NCI-H2107 treated with DMSO at 0.1 percent for 48 hours (cell line): Measurements from ENCODE around the gene LRGUK.
"Not testable (repeated sequence)": the region's sequence is repeated elsewhere in the genome, so short reads cannot be mapped to it uniquely, and the experiment has no call there.

Experiments used
- DNase-seq: peaks from one replicate; lab custom pipeline; 2025; ENCODE audit not compliant: unreplicated experiment; lab: John Stamatoyannopoulos, UW

Gene LRGUK

DNA sequence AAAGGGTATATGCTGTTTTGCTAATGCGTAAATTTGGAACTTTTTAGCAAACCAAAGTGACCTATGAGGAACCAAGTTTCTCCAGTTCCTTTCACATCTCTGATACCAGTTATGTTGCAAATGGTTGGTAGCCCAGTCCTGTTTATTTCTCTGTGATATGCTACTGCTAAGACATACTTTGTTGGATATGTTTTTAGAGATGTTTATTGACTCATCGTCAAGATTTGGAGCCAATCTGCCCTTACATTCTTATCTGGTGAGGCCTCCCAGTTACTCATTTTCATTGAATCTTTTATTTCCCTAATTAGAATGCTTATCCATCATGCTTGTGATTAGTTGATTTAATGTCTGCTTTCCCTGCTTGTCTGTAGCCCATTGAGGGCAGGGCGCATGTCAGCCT, 58.9 kb downstream of the LRGUK start:
- DNase-seq = no peak

DNA sequence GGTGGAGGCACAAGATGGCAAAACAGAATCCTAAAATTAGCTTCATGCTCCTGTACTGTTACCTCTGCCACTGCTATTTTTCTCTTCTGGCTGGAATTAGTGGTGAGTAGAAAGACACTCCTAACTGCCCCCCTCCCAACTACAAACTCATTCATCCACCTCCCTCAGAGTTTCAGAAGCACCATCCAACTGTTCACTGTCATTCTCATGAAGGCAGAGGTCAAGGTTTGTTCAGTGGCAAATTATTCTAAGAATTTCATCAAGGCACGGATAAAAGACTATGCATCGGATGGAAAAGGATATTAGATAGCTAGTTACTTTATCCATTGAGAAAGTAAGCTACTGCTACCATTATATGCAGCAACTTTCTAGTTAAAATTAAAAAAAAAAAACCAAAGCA, 59.7 kb downstream of the LRGUK start:
- DNase-seq = no peak

DNA sequence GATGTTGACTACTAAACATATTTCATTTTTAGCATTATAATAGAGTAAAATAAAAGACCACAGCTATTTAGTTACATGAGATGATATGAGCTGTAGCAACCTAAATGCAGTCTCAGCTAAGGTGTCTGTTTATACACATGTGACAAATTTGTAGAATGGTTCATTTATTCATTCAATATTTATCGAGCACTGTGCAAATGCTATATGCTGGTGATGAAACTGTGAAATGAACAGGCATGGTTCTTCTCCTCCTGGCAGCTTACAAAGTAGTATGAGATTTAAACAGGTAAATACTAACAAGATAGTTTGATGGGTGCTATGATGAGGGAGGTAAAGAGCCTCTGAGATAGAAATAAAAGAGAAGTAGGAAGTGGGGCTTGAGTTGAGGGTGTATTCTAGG, 60.8 kb downstream of the LRGUK start:
- DNase-seq = no peak

DNA sequence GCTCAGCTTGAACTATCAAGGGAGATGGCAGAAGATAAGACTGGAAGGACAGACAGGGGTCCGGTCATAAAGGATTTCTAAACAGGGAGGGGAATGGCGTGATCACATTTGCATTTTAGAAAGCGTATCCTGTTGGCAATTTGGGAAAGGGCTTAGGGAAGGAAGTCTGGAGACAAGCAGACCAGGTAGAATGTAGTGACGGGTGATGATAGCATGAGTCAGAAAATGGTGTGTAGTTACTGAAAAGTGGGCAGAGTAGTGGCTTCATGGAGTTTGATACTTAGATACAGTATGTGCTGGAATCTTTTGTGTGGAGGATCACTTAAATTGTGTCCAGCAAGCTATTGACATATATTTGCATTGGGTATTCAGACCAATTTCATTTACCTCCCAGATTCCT, 61.2 kb downstream of the LRGUK start:
- no peak for DNase-seq

DNA sequence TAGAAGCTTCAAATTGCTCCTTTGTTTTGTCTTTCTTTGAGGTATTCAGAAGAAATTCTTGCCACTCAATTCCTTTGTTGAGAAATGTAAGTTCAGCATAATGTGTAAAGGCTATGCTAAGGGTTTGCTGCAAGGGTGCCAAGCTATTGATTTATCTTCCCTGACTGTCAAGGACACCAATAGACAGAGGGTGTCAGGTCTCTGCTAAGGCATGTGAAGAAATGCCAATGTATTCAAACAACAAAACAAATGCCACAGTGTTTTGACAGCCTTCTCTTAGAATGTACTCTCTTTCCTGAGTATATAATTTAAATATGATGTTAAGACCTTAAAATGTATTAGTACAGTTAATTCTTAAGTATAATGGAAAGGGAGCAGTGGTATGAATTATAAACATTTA, 62.4 kb downstream of the LRGUK start:
- no peak for DNase-seq

DNA sequence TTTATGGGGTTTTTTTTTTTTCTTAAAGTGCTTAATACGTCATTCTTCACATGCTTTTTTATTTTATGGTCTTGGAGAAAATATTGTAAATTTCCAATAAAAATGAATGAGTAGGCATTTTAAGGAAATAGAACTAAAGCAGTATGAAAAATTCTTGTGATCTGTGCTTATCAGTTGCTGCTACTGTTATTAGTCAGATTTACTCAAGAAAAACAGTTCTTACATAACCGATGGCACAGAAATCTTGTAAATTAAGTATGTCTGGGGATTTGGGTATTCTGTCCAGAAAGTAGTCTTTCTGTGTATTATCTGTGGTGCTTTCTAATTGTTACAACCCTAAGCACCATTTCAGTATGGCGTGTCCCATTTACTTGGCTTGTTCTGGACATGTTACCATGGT, 64.7 kb downstream of the LRGUK start:
- no peak for DNase-seq

DNA sequence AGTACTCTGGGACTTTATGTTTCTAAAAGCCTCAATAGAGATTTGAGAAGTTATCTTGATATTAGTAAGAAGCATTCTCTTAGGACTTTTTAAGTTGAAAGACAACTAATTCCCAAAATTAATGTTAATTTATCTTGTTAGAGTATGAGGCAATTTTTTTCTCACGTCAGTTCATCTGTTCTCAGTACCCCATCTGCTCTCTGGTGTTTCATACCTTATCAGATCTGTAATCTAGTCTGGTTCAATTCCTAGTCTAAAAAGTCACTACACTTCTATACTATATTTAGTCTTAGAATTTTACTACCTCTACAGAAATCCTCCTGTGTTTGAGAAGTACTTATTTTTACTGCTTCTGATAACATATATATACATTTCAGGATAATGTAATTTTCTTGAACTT, 66.1 kb downstream of the LRGUK start:
- no peak for DNase-seq

DNA sequence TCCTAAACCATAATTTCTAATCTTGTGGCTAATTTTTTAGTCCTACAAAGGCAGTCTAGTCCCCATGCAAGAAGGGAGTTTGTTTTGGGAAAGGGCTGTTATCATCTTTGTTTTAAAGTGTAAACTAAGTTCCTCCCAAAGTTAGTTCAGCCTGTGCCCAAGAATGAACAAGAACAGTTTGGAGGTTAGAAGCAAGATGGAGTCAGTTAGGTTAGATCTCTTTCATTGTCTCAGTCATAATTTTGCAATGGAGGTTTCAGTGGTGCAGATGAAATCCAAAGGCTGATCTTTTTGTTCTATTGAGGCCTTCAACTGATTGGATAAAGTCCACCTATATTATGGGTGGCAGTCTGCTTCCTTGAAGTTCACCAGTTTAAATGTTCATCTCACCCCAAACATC, 68.1 kb downstream of the LRGUK start:
- no peak for DNase-seq

DNA sequence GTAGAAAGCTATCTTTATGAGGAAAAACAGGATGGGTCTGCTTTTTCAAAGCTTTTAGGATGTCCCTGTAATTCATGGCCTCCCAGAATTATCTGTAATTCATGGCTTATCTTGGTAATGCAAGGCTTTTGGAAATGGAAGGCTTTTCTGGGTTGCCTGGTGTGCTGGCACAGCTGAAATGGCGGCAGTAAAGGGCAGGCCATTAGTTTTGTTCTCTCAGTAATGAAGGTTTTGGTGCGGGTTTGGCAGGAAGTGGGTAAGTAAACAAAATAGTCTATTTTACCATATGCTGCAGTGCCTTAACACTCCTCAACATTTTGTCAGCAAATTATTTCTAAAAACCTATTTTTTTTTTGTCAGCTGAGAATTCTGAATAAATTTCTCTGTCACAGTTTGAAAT, 69.3 kb downstream of the LRGUK start:
- DNase-seq = no peak

DNA sequence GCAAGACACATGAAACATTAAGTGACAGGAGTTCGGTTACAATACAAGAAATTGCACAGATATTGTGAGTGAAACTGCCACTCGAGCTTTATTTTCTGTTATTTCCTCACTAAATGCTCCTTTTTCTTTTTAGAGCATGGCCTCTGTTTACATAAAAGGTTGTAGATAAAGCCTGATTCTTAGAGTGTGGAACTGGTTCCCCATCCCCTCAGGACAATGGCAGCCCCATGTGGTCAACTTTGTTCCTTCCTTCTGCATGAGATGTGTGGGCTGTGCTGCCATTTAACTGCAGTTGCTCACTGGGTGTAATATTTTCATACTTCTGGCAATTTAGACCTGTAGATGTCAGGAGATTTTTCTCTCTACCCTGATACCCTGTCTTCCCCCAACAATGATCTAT, 70.2 kb downstream of the LRGUK start:
- no peak for DNase-seq

DNA sequence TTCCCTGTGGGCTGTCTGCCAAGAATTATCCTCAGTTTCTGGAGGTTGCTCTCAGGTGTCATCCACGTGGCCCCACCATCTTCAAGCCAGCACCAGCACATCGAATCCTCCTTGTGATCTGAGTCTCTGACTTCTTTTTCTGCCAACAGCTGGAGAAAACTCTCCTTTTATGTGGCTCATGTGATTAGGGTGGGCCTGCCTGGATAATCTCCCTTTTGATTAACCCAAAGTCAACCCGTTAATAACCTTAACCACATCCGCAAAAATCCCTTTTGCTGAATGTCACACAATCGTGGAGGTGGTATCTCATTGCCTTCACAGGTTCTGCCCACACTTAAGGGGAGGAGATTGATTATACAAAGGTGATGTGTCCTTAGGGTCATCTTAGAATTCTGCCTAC, 73.8 kb downstream of the LRGUK start:
- no peak for DNase-seq

DNA sequence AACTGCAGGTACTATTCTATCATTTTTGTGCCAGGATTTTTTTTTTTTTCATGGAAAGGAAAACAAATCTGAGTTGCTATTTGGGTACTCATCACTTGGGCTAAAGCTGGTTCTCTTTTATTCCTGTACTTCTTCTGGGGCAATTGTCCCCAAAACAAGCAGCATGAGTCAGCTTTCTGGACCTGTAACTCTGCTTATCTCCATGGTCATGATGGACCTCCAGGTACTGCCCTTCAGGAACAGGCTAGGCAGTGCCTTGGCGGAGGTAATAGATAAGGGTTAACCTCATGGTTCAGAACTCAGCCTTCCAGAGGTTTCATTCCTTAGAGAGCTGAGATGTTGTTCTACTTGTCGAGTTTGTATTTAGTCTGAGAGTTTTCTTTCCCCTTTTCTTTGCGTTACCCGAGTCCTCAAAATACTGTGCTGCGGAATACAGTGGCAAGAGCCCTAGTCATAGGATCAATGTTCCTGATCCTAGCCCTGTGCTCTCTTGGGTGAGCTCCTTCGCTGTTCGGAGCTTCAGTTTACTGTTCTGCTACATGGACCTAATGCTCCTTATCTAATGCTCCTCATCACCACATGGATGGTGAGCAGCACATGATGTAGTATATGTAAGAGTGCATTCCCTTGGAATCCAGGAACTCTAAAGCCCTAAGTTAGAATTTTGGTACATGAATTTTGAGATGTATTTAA, 74.6 kb downstream of the LRGUK start:
- no peak for DNase-seq

DNA sequence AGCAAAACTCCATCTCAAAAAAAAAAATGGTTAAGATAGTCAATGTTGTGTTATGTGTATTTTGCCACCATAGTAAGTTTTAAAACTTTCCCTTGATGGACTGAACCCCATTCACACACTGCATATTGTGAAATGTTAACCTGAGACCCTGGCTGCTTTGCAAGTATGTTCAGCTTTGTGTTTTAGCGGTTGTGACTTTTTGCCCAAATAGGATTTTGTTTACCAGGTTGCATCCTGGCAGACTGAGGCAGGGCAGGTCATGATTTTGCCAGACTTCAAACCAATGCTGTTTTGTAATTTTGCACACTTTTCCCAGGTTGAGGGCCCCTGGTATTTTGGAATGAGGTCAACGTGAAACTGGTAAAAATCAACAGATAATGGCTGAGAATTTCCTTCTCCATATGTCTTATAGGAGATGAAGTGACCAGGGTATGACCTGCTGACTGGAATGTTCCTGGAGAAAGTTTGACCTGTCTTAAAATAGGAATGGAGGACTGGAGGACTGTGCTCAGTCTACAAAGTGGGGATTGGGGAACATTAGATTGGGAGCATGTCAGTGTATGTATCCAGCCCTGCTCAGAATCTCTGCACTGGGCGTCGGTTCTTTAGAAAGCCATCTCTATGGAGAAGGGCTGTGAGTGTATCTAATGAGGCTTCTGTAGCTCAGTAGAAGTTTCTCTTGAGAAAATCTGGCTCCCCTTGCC, 76.2 kb downstream of the LRGUK start:
- DNase-seq = no peak

DNA sequence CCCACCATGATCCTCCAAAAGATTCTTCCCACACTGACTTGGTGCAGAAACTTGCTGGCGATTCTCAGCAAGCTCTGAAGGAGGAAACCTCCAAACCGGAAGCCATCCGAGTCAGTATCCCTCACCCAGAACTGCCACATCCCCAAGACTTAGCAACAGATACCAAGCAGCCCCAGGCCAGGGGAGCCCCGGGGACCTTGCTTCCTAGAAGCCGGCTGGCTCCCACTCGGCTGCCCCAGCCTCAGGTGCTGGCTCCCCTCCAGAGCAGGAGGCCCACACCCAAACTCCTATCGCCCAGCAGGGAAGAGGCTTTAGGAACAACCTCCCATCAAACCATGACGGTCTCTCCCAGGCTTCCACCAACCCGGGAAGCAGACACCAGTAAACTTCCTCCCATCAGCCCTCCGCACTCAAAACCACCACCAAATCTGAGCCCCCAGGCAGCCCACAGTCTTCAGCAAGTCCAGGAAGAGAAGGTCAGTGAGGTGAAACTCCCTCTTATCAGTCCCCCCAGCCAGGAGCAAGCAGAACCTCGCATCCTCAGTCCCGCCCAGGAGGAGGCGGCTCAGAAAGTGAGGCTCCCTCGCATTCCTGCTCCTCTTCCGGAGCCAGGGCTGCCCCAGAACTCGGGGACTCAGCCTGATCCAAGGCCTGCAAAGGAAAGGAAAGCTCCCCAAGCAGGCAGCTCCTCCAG, 82.3 kb downstream of the LRGUK start:
- DNase-seq = no peak

DNA sequence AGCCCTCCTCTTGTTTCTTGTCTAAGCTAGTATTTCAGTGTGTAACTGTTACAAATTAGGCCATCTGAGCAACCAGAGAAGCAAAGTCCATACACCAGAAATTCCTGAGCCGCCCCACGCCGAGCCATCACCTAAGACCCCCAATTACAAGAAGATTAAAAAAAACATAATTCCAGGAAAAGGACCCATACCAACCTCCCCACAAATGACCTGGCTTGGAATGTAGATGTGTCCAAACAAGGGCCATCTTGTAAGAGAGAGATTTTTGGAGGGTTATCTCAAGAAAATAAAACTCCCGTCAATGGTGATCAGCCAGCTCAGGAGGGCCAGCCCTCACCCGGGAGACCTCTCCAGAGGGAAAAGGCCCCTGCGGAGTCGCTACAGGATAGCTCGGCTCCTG, 83.1 kb downstream of the LRGUK start:
- DNase-seq = no peak

DNA sequence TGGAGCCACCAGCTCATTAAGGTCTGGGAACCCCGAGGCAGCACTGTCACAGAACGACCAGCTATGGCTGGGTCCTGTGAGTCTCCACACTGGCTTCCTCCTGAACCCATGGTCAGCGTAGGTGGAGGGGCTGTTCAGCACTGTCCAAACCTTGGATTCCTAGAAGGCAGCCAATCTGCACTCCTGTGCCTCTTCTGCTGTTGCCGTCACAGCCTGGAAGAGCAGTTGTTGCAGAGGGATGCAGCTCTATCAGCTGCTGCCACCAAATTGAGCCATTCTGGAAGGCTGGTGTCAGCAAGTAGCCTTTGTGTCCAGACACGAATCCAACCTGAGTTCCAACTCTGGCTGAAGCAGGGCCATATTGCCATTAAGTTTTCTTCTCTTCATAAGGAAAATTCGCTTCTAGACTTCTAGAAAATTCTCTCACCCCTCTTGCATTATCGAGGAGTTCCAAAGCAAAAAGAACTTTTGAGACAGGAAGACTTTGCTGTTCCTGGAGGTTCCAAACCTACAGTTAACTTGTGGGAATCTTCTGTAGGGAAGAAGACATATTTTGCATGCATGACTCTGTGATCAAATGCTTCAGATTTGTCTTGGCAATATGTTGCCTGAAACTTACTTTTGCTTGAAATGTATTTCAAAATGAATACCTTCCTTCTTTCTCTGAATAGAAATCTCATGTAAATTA, 84.0 kb downstream of the LRGUK start:
- no peak for DNase-seq

DNA sequence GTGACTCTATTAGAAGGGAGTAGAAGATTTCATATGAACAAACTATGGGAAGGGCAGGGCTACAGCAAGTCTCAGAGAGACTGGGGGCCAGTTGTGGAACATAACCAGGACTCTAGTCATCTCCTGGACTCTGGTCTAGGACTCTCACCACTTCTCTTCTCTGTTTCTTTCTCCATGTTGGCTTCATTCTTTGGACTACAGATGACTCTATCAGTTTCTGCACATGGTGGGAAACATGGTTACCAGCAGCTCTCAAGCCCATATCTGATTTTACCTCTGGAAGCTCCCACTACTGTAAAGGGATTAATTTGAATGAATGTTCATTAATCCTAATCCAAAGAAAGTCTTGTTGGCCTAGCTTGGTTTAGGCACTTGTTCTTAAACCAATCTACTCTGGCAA, 84.7 kb downstream of the LRGUK start:
- no peak for DNase-seq

DNA sequence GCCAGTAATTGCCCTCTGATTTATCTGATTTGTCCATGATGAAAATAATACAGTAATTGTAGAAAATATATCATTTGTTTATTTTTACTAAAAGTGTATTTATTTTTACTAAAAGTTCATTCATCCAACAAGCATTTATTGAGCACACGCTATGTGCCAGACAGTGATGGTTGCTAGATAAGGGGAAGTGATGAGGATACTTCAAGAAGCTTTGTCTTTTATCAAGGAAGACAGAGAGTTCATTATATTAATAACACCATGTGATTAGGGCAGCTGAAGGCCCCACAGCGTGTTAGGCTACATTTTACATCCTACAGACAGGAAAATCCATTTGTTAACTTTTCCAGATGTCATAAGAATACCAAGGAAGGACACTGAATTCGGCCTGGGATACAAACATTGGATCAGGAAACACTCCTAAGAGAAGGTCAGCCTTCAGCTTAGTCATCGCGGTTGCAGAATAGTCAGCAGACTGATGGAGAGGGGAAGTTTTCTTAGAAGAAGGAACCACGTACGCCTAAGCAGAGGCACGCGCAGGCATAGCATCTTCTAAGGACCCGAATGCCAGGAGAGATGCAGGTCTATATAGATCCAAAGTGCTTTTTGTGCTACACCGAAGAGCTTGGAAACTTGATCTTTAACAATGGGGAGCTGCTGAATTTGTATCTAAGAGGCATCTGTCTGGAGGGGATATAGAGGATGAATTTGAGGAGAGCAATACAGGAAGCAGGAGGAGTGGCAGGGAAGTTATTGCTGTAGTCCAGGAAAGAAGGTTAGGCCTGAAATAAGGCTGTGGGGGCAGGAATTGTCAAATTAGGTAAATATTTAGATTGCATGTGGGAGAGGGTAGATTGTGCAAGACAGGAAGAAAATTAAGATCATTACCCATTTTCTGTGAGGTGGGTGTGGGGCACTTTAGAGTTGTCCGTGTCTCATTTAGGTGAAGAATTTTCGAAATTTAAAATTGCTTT, 85.7 kb downstream of the LRGUK start:
- DNase-seq = no peak

DNA sequence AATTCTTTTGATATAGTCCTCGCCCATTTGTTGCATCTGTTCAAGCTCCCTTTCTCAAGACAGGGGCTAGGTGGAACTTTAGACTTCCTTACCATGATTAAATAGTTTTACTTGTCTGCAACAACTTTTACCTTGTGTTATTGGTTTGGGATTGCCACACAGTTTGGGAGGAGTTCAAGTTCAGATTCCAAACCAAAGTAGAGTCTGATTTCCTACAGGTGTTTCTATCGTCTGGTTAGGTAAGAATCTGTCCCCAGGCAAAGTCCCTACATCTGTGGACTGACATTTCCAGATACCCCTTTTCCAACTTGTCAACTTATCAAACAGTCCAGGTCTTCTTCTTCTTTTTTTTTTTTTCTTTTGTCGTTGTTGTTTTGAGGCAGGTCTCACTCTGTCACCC, 93.1 kb downstream of the LRGUK start:
- DNase-seq = no peak

DNA sequence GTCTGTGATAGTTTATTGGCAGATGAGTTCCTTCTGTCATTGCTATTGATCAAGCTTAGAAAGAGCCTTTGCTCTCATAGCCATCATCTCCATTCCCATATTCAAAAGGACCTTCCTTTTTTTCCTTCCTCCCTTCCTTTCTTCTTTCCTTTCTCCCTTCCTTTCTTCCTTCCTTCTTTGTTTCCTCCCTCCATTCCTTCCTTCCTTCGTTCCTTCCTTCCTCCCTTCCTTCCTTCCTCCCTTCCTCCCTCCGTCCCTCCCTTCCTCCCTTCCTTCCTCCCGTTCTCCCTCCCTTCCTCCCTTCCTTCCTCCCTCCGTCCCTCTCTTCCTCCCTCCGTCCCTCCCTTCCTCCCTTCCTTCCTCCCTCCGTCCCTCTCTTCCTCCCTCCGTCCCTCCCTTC, 104.2 kb downstream of the LRGUK start:
- DNase-seq = not testable (repeated sequence)

DNA sequence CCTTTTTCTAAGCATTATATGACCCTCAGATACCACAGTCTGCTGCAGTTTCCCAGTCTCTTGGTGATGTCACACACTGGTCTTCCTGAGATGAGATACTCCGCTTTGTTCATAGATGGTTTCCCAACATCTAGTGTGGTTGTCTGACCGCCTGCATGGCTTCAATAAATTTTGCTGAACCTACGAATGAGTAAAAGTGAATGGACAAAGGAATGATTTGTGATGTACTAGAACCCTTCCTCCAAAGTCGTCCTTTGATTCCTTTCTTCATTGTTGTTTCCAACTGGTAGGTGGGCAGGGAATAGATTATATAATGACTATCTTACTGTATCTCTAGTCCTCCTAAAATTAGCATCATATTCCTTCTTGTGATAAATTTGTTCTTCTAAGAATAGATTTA, 107.1 kb downstream of the LRGUK start:
- DNase-seq = no peak
